NOMO-1 treated with DMSO at 0.1 percent for 48 hours (cell line): ENCODE measurements around the gene OR2T3.
"Not testable (repeated sequence)": the region's sequence is repeated elsewhere in the genome, so short reads cannot be mapped to it uniquely, and the experiment has no call there.

ENCODE experiments used
- DNase-seq: peaks from one replicate; lab custom pipeline; 2025; ENCODE audit not compliant: unreplicated experiment; lab: John Stamatoyannopoulos, UW

The OR2T3 gene, protein sequence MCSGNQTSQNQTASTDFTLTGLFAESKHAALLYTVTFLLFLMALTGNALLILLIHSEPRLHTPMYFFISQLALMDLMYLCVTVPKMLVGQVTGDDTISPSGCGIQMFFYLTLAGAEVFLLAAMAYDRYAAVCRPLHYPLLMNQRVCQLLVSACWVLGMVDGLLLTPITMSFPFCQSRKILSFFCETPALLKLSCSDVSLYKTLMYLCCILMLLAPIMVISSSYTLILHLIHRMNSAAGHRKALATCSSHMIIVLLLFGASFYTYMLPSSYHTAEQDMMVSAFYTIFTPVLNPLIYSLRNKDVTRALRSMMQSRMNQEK

DNA sequence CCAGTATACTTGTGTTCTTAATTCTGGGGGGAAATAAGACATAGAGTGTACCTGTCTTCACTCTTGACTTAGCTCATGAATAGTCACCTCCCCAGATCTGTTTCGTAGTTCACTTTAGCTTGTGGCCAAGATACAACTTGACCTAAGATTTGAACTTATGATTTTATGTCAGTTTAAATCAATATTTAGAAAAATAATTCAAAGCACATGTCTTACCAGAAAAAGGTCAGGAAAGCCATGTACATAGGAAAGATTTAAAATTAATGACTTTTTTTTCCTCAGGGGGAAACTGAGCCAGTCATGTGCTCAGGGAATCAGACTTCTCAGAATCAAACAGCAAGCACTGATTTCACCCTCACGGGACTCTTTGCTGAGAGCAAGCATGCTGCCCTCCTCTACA is at the start of gene OR2T3:
OR2T3 (plus strand) TSS at position 301 of the 400 bp plus-strand sequence; CDS start at position 301, 0 bp downstream.
- DNase-seq: not testable (repeated sequence)

DNA sequence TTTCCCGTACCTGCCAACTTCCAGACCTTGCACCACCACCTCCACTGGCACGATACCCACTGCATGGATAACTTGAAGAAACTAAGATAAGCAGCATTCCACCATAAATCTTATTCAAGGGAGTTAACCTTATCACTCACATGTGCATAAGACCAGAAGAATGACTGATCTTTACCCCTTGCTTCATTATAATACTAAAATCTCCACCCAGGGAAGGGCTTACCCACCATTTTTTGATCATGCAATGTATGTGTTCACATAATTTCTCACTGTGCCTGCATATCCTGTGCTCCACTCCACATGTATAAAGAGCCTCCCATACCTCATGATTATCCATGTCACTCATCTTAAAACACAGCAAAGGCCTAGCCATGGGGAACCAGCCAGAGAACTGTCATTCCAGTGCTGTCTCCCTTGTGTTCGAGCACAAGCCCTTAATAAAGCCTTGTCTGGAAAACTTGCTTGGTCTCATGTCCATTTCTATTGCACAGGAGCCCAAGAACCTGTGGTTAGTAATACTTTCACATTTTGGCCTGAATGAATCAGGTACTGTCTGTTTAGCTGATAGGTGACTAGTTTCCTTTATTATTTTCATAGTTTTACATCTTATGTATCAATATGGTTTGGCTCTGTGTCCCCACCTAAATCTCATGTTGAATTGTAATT is 45.5 kb upstream of the OR2T3 start:
- not testable (repeated sequence) for DNase-seq

DNA sequence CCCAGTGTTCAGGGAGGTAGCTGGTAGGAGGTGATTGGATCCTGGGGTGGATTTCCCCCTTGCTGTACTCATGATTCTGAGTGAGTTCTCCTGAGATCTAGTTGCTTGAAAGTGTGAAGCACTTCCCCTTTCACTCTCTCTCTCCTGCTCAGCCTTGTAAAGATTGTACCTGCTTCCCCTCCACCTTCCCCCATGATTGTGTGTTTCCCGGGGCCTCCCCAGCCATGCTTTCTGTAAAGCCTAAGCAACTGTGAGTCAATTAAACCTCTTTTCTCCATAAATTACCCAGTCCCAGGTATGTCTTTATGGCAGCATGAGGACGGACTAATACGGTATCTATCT is 45.0 kb upstream of the OR2T3 start:
- not testable (repeated sequence) for DNase-seq

DNA sequence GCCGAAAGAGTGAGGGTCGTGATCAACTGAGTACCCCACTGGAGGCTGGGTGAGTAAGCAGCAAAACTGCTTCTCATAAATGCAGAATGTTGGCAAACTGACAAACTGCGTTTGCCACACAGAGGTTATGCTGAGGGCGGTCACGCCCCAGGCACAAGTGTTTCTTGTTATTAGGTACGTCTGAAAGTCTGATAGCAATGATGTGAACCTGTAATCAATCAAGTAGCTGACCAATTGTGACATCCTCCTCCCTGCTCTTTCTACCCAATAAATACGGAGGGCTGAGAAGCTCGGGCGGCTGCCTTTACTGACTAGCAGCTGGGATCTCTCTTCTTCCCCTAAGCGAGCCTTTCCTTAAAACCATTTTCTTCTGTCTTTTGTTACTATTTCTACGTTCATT is 41.5 kb upstream of the OR2T3 start:
- not testable (repeated sequence) for DNase-seq

DNA sequence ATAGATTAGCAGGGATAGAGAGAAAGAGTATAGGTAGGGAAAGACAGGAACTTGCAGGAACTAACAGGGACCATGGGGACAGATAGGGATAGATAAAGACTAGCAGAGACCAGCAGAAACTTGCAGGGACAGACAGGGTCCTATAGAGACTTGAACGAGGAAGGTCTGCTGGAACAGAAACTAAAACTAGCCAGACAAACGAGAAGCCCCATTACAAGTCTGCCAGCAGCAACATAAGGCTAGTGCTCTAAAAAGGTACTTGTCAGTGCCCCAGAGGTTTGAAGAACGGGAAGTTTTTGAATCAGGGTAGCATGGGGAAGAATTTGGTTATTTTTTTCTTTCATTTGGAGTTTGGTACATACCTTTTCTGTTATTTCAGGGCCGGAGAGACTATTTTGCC is 41.0 kb upstream of the OR2T3 start:
- DNase-seq: not testable (repeated sequence)

DNA sequence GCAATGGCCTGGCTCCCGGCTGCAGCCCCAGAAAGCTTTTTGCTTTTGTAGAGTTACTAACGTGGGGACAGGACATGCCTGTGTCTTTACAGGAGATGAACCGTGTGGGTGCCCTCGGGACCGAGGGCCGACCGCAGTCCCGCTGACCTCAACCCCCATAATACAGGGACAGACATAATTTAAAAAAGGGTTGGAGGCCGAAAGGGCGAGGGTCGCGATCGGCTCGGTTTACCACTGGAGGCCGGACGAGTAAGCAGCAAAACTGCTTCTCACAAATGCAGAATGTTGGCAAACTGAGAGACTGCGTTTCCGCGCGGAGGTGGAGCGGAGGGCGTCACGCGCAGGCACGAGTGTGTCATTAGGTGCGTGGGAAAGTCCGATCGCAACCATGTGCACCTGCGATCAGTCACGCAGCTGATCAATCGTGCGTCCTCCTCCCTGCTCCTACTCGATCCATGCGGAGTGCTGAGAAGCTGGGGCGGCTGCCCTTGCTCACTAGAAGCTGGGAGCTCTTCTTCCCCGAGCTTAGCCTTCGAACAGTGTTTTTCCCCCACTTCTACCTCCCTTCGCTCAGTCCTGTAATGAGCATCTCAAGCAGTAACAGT is 39.2 kb upstream of the OR2T3 start:
- DNase-seq: not testable (repeated sequence)

DNA sequence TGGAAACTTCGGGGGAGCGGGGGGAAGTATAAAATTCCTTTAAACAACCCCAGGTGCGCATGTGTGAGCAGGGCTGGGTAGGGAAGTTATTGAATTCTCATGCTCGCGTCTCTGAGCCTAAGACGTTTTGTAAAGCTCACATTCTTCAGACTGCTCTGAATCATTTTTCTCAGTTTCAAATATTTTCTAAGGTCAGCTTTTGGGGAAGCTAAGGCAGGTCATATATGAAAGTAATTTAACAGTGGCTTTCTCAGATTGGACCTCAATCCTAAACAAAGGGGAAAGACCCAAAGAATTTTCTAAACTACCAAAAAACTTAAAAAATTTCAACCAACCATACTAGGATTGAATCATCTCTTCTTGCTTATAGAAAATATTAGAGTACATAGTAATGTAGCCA is 38.2 kb upstream of the OR2T3 start:
- not testable (repeated sequence) for DNase-seq

DNA sequence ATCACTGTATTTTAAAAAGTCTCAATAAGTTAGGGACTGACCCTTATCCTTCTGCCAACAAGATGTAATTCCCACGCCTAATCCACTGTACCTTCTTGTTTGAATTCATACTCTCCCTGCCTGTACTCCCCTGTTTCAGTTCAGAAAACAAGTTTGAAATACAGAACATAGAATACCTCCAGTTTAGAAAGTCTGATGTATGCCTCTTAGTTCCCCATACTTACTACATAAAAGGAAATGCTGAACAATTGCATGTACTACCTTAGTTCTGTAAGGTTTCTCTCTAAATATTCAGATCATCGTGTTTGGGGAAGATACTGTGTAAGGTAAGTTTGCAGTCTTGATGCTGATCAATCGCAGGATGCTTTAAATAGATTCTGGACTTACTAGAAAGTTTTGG is 36.8 kb upstream of the OR2T3 start:
- DNase-seq: not testable (repeated sequence)

DNA sequence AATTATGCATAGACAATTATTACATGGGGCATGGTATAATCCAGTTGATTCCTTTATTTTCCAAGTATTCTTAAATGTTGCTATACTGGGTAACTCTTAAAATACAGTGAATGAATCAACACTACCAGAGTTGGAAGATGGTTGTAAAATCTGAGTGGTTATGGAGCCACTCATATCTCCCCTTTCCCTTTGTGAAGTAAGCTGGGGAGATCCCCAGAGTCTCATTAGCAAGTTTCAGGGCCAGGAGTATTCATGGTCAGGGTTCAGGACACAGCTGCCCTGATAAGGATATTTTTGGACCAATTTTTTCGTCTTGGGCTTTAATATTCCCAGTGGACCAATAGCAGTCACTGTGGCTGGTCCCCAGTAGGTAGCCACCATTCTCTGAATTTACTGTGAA is 34.5 kb upstream of the OR2T3 start:
- DNase-seq: not testable (repeated sequence)

DNA sequence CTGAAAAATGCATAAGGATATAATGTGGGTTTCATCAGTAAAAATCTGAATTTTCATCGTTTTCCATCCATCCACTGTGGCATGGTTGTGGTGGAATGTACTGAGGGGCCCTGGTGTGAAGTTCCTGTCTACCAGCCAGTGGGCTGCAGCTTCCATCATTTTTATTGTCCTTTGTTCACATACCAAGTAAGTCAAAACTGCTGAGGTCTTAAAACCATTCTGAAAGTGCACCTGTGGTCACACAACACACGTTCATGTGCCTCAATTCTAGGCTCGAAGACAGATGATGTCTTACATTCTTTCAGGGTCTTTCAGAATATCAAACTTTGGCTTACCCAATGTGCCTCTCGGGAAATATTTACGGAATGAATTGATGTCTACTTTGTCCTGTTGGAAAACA is 33.9 kb upstream of the OR2T3 start:
- not testable (repeated sequence) for DNase-seq

DNA sequence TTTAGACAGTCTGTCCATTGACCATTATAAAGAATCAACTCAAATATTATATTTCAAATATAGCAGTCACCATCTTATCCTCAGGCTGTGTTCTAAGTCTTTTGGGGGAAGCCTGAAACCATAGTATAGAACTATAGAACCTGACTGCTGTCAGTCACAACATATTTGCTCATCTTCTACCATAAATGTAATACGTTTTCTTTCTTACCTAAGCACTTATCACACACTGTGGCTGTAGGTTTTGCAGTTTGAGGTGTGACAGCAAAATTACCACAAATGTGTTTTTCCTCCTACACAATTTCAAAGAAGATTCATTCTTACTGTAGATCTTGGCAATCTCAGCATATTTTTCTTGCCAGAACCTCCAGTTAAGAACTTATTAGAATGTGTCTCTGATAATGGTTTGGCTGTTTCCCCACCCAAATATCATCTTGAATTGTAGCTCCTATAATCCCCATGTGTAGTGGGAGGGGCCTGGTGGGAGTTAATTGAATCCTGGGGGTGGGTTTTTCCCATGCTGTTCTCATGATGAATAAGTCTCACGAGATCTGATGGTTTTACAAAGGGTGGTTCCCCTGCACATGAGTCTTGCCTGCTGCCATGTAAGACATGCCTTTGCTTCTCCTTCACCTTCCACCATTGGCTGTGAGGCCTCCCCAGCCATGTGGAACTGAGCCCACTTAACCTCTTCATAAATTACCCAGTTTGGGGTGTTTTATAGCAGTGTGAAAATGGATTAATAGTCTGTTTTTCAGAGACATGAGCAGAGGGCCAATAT is 30.5 kb upstream of the OR2T3 start:
- not testable (repeated sequence) for DNase-seq

DNA sequence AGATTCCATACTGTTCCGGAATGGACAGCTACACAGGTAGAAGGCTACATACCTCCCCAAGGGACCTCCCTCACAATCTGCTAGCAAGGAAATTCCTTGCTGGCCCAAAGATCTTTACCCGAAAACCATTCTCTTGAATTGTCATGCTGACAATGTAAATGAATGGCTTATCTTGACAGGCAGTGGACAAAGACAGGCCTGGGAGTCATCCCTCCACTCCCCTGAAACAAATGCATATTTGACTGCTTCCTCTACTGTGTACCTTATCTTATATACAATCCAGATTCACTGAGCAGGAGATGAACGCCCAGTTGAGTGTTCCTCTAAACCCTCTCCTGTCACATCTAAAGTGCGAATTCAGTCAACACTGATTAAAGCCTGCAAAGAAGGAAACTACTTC is 28.5 kb upstream of the OR2T3 start:
- DNase-seq: not testable (repeated sequence)

DNA sequence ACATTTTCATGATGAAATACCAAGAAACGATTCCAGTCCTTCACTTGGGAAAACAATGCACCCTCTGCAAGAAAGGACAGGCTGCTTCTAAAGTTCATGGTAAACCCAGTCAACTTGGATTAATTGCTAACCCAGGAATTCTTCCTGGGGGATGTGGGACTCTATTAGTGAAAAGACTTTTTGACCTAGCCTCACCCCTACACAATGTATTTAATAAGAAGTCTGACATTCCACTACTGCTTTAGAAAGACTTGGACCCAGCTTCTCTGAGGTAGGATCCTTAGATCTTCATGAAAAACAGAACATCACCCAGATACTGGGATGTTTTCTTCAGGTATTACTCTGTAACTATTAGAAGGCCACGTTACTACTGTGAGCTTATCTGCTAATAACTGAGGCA is 27.8 kb upstream of the OR2T3 start, which contains the start of gene OR2T2:
OR2T2 (plus strand) TSS at position 239 of the 400 bp plus-strand sequence. CDS start 7,161 bp downstream, outside the sequence.
- DNase-seq: not testable (repeated sequence)

DNA sequence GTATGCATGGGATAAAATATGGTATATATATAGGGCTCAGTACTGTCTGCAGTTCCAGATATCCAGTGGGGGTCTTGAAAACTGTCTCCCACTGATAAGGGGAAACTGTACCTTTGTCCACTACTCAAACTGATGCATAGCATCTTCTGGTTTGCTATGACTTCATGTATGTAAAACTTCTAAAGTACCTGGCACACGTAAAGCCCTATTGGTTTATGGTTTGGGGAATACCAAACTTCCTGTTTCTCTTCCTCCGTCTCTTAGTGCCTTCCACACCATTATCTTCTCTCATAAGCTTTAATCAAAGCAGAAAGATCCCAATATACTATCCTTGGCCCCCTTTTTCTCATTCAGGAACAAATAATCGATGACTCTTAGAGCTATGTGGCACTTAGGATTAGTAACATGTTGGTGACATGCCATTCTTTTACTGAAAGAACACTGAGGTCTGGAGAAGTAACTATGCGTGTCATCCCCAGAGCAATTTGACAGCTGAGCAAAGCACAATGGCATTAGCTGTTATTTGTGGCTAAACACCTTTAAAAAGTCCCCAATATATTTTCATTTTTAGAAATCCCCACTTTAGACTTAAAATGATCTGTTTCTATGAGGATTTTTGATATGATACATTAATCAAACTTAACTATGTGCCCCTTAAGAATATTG is 24.6 kb upstream of the OR2T3 start:
- DNase-seq: not testable (repeated sequence)

DNA sequence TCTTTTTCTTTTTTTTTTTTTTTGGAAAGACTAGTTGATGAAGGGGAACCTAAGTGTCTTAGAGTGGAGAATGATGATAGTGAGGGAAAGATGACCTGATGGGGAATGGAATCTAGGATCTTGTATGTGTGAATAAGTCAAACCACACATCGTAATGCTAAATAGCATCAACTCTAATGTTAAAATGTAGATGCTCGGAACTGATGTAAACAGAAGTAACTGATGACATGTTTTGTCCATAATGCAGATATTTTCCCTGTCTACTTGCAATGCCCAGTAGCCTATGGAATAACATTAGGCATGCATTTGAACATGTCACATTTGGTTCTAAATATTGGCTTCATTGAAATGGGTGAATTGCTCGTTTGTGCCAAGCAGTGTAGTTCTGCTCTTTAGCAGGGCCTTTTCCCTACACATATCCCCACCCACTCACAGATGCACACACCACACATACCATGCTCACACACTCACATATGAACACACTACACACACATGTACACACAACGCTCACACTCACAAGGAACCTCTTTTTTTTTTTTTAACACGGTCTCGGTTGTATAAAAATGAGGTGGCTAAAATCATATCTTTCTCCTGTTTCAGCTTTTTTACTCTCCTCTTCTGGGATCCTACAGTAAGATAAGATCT is 23.2 kb upstream of the OR2T3 start:
- DNase-seq: not testable (repeated sequence)

DNA sequence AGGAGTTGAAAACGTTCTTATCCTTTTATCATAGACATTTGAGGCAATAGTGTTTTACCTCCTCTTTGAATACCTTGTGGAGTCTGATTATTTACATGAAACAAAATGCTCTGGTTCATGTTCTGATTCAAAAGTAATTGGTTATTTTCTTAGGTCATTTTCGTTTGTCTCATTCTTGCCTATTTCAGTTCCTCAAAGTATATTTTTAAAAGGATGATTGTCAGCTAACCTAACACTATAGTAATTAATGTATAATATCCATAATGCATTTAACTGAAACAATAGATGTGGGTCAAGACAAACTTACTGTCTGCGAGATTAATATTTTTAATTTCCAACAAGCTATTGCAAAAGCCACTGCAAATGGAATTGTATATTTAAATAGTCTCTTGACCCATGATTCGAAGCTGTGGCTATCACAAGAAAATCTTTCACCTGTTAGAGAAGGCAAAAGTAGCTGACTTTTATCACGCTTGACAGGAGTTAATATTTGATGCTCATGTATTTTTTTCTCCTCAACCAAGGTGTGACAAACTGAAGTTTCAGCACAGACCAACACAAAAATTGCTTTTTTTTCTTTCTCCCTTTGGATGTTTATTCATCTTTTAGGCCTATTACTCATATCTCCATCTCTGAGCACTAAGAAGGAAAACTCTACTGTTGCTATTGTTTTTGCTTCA is 22.5 kb upstream of the OR2T3 start:
- DNase-seq: not testable (repeated sequence)

DNA sequence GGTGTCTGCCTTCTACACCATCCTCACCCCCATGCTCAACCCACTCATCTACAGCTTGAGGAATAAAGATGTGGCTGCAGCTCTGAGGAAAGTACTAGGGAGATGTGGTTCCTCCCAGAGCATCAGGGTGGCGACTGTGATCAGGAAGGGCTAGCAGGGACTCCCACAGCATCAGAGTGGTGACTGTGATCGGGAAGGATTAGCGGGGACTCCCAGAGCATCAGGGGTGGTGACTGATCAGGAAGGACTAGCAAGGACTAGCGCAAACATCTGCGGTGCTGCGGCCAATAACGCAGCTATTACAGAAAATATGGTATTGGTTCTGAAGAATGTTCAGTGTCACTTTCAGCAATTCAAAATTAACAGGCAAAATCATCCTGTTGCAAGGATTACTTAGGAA is 19.5 kb upstream of the OR2T3 start:
- not testable (repeated sequence) for DNase-seq

DNA sequence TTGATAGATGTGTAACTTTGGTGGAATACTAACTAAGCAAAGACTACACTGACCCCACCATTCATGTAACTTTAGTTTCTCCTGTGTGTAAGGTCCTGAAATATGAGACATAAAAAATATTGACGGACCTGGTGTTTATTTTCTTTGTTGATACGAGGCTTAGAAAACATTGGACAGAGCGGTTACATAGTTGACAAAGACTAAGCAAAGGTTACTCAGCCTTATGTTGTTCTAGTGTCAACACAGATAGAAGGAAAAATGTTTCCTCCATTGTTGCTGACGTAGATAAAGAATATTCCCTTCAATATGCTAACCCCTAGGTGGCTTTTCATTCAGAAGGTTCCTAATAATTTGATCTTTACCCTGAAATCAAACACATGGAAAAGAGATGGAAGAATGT is 18.1 kb upstream of the OR2T3 start:
- DNase-seq: not testable (repeated sequence)

DNA sequence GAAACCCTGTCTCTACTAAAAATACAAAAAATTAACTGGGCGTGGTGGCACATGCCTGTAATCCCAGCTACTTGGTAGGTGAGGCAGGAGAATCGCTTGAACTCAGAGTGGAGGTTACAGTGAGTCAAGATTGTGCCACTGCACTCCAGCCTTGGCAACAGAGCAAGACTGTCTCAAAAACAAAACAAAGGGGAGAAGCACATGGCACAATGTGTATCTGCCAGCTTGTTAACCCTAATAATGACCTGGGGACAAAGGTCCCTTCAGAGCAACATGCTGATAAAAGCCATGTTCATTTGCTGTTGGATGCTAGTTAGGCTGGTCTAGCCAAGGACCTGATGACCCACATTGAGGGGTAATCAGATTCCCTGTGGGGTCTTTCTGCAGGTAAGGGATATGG is 16.5 kb upstream of the OR2T3 start:
- not testable (repeated sequence) for DNase-seq

DNA sequence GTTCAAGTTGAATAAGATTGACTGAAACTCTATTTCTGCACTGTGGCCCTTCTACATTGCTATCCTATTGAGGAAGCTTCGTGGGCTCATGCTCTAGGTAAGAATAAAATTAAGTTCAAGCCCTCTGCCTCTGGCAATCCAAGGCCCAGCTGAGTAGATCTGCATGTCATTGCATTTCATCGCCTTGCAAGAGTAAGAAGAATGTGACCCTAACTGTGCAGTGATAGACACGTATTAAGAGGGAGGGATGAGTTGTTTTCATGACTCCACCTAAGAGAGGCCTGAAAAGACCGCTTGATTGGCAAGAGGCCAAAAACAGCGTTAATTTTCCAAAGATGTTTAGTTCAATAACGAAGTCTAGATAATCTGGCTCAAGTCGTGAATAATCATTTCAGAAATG is 14.0 kb upstream of the OR2T3 start:
- DNase-seq: not testable (repeated sequence)
